GM19468 (cell line): ENCODE measurements around the gene MINDY2.
"Not testable (repeated sequence)": the region's sequence is repeated elsewhere in the genome, so short reads cannot be mapped to it uniquely, and the experiment has no call there.

ENCODE experiments used
- ATAC-seq: cut with Tn5 transposase; IDR thresholded peaks from one replicate; pipeline ENCODE4 v1.9.1; 2021; ENCODE audit warnings: mild to moderate bottlenecking, moderate library complexity, moderate number of reproducible peaks; ENCODE audit not compliant: unreplicated experiment; ENCODE audit errors: extremely low read depth

Gene MINDY2

GRCh38 chr15:58795825-58796224 is 24.7 kb downstream of the MINDY2 start:
- no peak for ATAC-seq

GRCh38 chr15:58797505-58797904 is 26.4 kb downstream of the MINDY2 start:
- ATAC-seq = no peak

DNA sequence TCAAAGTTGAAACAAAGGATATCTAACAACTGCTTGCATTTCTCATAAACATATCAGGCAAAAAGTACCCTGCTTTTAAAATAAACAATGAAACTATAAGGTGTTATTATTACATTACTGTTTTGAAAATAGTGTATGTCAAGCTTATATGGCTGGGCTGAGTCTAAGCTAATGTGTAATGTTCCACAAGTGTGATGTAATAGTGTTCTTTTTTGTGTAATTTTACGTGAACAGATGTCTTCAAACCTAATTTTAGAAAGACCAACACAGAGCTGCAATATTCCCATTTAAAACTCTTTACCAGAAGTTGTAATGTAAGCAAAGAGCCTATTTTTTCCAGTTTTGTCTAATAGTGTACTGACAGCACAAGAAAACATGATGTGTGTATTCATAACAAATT is 34.0 kb downstream of the MINDY2 start:
- ATAC-seq = no peak

- ATAC-seq = not testable (repeated sequence)
Measured at GRCh38 chr15:58823267-58823666, 52.2 kb downstream of the MINDY2 start.

DNA sequence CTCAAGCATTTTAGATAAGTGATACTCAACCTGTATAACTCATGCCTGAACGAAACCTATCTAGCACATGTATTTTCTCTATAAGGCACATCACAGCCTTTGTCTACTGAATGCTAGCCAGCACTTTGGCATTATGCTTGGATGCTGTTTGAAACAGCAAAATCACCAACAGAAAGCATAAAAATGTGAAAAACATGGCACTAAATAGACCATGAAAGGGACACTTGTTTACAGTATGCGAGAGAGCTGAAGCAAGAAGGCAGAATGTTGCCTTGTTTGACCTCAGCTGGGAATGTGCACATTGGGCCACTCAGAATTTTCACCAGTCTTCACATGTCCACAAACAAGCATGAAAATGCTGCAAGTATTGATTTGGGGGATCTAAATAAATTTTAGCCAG is 59.5 kb downstream of the MINDY2 start:
- no peak for ATAC-seq

DNA sequence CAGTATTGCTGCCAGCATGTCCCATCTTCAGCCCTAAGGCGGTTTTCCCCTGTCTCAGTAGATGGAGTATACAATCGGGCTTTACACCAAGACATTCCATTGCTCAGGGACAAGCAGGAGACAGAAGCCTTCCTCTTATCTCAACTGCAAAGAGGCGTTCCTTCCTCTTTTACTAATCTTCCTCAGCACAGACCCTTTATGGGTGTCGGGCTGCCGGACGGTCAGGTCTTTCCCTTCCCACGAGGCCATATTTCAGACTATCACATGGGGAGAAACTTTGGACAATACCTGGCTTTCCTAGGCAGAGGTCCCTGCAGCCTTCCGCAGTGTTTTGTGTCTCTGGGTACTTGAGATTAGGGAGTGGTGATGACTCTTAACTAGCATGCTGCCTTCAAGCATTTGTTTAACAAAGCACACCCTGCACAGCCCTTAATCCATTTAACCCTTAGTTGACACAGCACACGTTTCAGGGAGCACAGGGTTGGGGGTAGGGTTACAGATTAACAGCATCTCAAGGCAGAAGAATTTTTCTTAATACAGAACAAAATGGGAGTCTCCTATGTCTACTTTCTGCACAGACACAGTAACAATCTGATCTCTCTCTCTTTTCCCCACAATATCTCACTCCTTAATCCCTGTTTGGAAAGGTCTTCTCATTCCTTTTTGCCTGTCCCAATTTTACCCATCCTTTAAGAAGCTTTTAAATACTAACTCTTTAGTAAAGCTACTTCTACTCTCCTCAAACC is 62.8 kb downstream of the MINDY2 start:
- ATAC-seq = not testable (repeated sequence)

DNA sequence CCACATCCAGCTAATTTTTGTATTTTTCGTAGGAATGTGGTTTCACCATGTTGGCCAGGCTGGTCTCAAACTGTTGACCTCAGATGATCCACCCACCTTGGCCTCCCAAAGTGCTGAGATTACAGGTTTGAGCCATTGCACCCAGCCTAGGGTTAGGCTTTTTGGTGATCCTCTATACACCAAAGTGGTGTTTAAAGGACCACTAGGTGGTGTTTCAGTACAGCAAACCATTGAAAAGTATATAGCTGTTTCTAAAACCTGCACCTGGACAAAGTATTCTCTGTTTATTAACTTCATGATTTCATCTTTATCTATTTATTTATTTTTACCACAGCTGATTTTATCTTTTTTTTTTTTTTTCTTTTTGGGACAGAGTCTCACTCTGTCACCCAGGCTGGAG is 68.4 kb downstream of the MINDY2 start:
- no peak for ATAC-seq

GRCh38 chr15:58840048-58840447 is 68.9 kb downstream of the MINDY2 start:
- ATAC-seq = no peak

- ATAC-seq = no peak
Measured at GRCh38 chr15:58842713-58843396, 71.8 kb downstream of the MINDY2 start.

DNA sequence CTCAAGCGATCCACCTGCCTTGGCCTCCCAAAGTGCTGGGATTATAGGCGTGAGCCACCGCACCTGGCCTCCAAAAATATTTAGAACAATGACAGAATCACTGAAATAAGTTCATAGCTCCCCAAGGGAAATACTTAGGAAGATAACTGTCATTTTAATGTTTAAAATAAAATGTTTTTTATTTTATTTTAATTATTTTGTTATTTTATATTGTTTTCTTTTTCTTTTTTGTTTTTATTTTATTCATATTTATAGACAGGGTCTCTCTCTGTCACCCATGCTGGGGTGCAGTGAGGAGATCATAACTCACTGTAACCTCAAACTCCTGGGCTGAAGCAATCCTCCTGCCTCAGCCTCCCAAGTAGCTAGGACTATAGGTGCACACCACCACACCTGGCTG is 80.1 kb downstream of the MINDY2 start:
- ATAC-seq = not testable (repeated sequence)

GRCh38 chr15:58852347-58852746 is 81.2 kb downstream of the MINDY2 start:
- no peak for ATAC-seq

DNA sequence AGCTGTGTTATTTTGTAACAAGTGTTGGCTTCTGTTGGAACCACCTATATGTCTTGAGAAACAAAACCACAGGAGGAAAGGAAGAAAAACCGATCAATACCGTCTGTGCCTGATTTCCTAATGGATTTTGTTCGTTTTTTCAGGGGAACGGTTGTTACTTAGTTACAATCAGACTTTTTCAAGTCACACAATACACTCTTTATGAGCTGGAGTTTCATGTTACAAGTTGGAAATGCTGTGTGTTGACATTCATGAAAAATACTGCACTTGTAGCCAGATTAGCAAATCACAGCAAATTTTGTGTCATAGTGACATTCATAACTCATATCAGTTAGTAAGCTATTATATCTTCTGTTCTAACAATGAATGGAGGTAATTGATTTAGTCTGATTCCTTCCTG is 83.5 kb downstream of the MINDY2 start:
- no peak for ATAC-seq

DNA sequence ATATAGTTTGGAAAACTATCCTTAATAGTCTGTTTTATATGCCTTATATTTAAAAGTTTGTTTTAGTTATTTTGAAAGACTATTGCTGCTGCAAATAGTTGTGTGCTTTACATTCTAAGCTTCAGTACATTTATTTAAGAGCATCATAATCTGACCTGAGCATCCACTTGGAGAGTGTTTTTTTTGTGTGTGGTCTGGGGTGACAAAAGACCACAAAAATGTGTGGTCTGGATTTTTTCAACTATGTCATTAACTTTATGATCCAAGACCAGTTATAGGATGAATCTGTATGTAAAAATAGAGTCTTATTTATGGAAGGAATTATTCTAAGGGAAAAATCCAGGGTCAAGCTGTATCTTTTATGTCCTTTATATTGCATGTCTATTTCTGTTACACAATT is 85.0 kb downstream of the MINDY2 start:
- no peak for ATAC-seq

DNA sequence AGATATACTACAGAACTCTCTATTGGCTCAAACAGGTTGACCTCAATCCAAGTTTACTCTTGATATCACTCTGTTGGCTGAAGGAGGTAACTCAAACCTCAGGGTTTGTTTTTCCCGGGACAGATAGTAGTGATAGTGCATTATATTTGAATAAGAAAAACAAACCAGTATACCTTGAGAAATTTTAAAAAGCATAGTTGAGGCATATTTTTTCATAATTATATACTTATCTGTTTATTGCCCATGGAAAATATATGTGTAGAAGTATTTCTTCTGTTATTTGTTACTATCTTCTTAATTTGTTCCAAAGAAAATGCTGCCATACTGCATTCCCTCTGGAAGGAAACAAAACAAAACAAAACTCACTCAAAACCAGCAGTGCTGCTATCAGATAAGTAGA is 85.5 kb downstream of the MINDY2 start:
- not testable (repeated sequence) for ATAC-seq

GRCh38 chr15:58862326-58862725 is 91.2 kb downstream of the MINDY2 start:
- ATAC-seq = no peak

- ATAC-seq = no peak
Measured at GRCh38 chr15:58864602-58865424, 93.7 kb downstream of the MINDY2 start.

DNA sequence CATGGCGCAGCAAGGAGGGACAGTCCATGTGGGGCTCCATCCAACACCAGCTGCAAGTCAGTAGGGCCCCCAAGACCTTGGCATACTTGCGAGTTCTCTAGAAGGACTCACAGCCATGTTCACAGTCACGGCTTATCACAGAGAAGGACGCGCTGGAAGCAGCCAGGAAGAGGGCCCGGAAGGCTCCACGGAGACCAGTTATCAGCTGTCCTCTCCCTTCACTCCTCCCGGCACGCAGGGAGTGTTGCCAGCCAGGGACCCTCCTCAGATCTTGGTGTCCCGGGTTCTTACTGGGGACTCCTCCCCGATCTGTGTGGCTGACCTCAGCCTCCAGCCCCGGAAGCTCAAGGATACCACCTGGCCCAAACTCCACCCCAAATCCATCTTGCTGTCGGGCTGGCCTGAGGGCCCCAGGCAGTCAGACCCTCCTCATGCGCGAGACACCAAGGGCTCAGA is 94.4 kb downstream of the MINDY2 start:
- no peak for ATAC-seq

GRCh38 chr15:58867926-58868325 is 96.8 kb downstream of the MINDY2 start:
- ATAC-seq = no peak

DNA sequence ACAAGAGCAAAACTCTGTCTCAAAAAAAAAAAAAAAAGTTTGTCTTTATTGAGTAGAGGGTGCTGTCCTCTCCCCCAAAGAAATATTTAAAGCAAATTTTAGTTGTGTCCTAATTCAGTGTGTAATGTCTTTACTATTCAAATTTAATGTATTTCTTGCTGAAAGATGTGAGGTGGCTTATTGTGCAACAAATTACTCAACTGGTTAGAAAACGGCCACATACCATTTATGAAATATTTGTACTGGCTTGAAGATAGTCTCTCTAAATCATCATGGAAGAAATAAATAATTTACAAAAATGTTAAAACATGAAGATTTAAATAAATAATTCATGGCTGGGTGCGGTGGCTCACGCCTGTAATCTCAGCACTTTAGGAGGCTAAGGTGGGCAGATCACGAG is 99.3 kb downstream of the MINDY2 start:
- ATAC-seq = no peak

- ATAC-seq = no peak
Measured at GRCh38 chr15:58873267-58873666, 102.2 kb downstream of the MINDY2 start.

- ATAC-seq = no peak
Measured at GRCh38 chr15:58875343-58875742, 104.2 kb downstream of the MINDY2 start.
